GM12878 (cell line): ENCODE data around the gene SF1. TPM values are rescaled to one million over a fixed set of nuclear protein-coding genes. Genes with fewer than 3 reads are reported as not detected.

ENCODE experiments used
- ATAC-seq: fragments of 200-7000 bp; cut with Tn5 transposase; 3 replicates; pipeline ENCODE4 v1.9.1; 2020; ENCODE audit warnings: mild to moderate bottlenecking, moderate library complexity
- BruUV-seq: library from RNA; stranded (reverse); fragments of 400-500 nt; replicated peaks from 2 replicates; lab custom pipeline; 2021; lab: Mats Ljungman, UMichigan
- CTCF ChIA-PET: fragments of 300-600 bp; sonication (Branson Sonifier 250); formaldehyde crosslinking; extraction: SDS; loops from one replicate; lab custom pipeline; 2021; ENCODE audit warnings: inconsistent platforms; lab: Yijun Ruan, JAX
- POLR2A ChIA-PET: fragments of 350-600 bp; formaldehyde crosslinking; extraction: SDS; loops from one replicate; lab custom pipeline; 2021; ENCODE audit warnings: inconsistent platforms; lab: Charles Lee
- RAD21 ChIA-PET: fragments of 300-600 bp; sonication (Branson Sonifier 250); formaldehyde crosslinking; loops from one replicate; lab custom pipeline; 2023; ENCODE audit warnings: antibody characterized with exemption; ENCODE audit not compliant: unreplicated experiment; lab: Charles Lee
- SMC1A ChIA-PET: fragments of 300-600 bp; sonication (Branson Sonifier 250); formaldehyde crosslinking; loops from one replicate; lab custom pipeline; 2023; ENCODE audit not compliant: unreplicated experiment, uncharacterized antibody; lab: Charles Lee
- DNase-seq: peaks from one replicate; pipeline ENCODE4 v3.0.0-alpha.2; 2011; ENCODE audit warnings: low read depth, low spot score
- FAIRE-seq: peaks from 3 replicates; lab custom pipeline; 2011; peaks lifted over from hg19 to GRCh38; lab: Jason Lieb, UNC
- H2AFZ ChIP-seq: 2 replicates; pipeline ENCODE4 v1.6.0; 2011; ENCODE audit warnings: low read depth, low read length, control low read depth; ENCODE audit not compliant: control insufficient read depth
- H3K27ac ChIP-seq: 2 replicates; pipeline ENCODE4 v1.5.1; 2011; ENCODE audit warnings: control low read depth; ENCODE audit not compliant: control insufficient read depth, insufficient read depth
- H3K27me3 ChIP-seq, 2 experiments: replicated peaks in 1 of 2; 2 replicates each; pipeline versions ENCODE4 v1.6.0 to v1.6.1; 2011; ENCODE audit warnings: low read length in 1 of 2; ENCODE audit not compliant: control insufficient read depth in 2 of 2, insufficient read depth in 2 of 2
- H3K36me3 ChIP-seq, 2 experiments: 2 replicates each; pipeline ENCODE4 v1.5.1; 2011; ENCODE audit warnings: low read length in 1 of 2; ENCODE audit not compliant: control insufficient read depth in 2 of 2, insufficient read depth in 2 of 2
- H3K4me1 ChIP-seq: 2 replicates; pipeline ENCODE4 v1.6.1; 2011; ENCODE audit warnings: mild to moderate bottlenecking, low read length, moderate library complexity, mixed read lengths; ENCODE audit not compliant: control insufficient read depth, insufficient read depth
- H3K4me2 ChIP-seq: 2 replicates; pipeline ENCODE4 v1.6.0; 2011; ENCODE audit warnings: control low read depth; ENCODE audit not compliant: control insufficient read depth, insufficient read depth
- H3K4me3 ChIP-seq: fragments of 200-600 bp; sonication (generic); 2 replicates; pipeline ENCODE4 v1.5.1; 2016
- H3K79me2 ChIP-seq: 2 replicates; pipeline ENCODE4 v1.6.0; 2011; ENCODE audit warnings: low read length; ENCODE audit not compliant: control insufficient read depth, insufficient read depth
- H3K9ac ChIP-seq: 2 replicates; pipeline ENCODE4 v1.8.0; 2011; ENCODE audit warnings: low read length, control low read depth, mixed read lengths; ENCODE audit not compliant: control insufficient read depth, insufficient read depth
- H3K9me3 ChIP-seq: replicated peaks from 3 replicates; pipeline ENCODE4 v1.5.1; 2011; ENCODE audit warnings: mild to moderate bottlenecking, low read length; ENCODE audit not compliant: control insufficient read depth, insufficient read depth
- H4K20me1 ChIP-seq: 2 replicates; pipeline ENCODE4 v1.6.0; 2011; ENCODE audit not compliant: control insufficient read depth, insufficient read depth
- BHLHE40 ChIP-seq, 2 experiments: fragments of 450-650 bp in 1 of 2; IDR thresholded peaks; 2 replicates each; pipeline ENCODE4 v1.6.1; 2011 to 2017; ENCODE audit warnings: low read depth in 2 of 2, borderline replicate concordance in 1 of 2, improper control_type of control experiment in 1 of 2, low read length in 1 of 2, mild to moderate bottlenecking in 1 of 2
- CBX5 ChIP-seq: sonication (generic); IDR thresholded peaks from 2 replicates; pipeline ENCODE4 v1.6.1; 2016; ENCODE audit warnings: low read depth, moderate library complexity, mild to moderate bottlenecking, inconsistent platforms
- EGR1 ChIP-seq, 2 experiments: IDR thresholded peaks; 1 replicate in 1 of 2; 2 replicates in 1 of 2; pipeline ENCODE4 v1.6.1; 2011 to 2012; ENCODE audit warnings: low read depth in 2 of 2, low read length in 2 of 2, borderline replicate concordance in 1 of 2, mild to moderate bottlenecking in 1 of 2, moderate library complexity in 1 of 2
- LARP7 ChIP-seq: fragments of 450-650 bp; IDR thresholded peaks from 2 replicates; pipeline ENCODE4 v1.6.1; 2017; ENCODE audit warnings: mild to moderate bottlenecking
- REST ChIP-seq: IDR thresholded peaks from 2 replicates; pipeline ENCODE4 v1.6.1; 2012; ENCODE audit warnings: mild to moderate bottlenecking, low read depth, low read length
- SMAD5 ChIP-seq: IDR thresholded peaks from 2 replicates; pipeline ENCODE4 v1.6.1; 2016; ENCODE audit warnings: antibody characterized with exemption, low read depth
- ZBTB33 ChIP-seq: fragments of 450-650 bp; IDR thresholded peaks from 2 replicates; pipeline ENCODE4 v1.6.1; 2017; ENCODE audit warnings: mild to moderate bottlenecking
- WGBS: methylation state at CpG from one replicate; pipeline ENCODE4 v1.1.6; 2016; ENCODE audit warnings: low lambda C conversion rate; ENCODE audit not compliant: insufficient replicate concordance, insufficient coverage; ENCODE audit errors: missing lambda C conversion rate; 5-methylcytosine and 5-hydroxymethylcytosine counted together
- in situ Hi-C: fragments of 300-500 bp; cut with MboI; formaldehyde crosslinking; loops from 9 replicates; pipeline ENCODE4 v1.14.3; 2018; ENCODE audit warnings: mixed read lengths
- intact Hi-C: fragments of 100-400 bp; cut with micrococcal nuclease; formaldehyde crosslinking; loops from one replicate; pipeline ENCODE4 v1.14.2; 2022; ENCODE audit not compliant: unreplicated experiment
- polyA plus RNA-seq, 11 experiments: library from polyadenylated mRNA; depleted of rRNA in 4 of 11; unstranded in 6 of 11; stranded (reverse) in 5 of 11; fragments of >200 nt; fragmentation: Nextera tagmentation in 4 of 11; fragmentation: Illumina TruSeq in 1 of 11; extraction: Ambion mirVana in 4 of 11; extraction: Trizol in 1 of 11; gene quantifications; 1 replicate in 1 of 11; 2 replicates in 10 of 11; pipeline versions ENCODE4 v1.2.1 to v1.2.3, GENCODE V29; 2011 to 2016; ENCODE audit warnings: inconsistent platforms in 2 of 11, missing spikeins in 2 of 11, low read depth in 1 of 11
- total RNA-seq, 4 experiments: library from RNA; depleted of rRNA in 3 of 4; stranded (reverse); fragments of >200 nt in 3 of 4; fragmentation: Illumina TruSeq in 1 of 4; extraction: Trizol in 1 of 4; gene quantifications; 2 replicates each; pipeline versions ENCODE4 v1.2.1 to v1.2.3, GENCODE V29; 2013 to 2021
- TF ChIP-seq, protein P1 (sequence below): fragments of 450-650 bp; IDR thresholded peaks from 2 replicates; pipeline ENCODE4 v1.6.1; 2014; ENCODE audit warnings: mild to moderate bottlenecking

SF1 gene
- total and polyA plus RNA-seq, 10 of the 15 experiments (the other 5 are each of a cell fraction or from before 2014, with no cell fraction given), result 13.6 to 337 (median 103) TPM

GRCh38 chr11:64745189-64745520 lies 33.2 kb downstream of the SF1 start (continued):
- TF ChIP-seq, protein P1, sequence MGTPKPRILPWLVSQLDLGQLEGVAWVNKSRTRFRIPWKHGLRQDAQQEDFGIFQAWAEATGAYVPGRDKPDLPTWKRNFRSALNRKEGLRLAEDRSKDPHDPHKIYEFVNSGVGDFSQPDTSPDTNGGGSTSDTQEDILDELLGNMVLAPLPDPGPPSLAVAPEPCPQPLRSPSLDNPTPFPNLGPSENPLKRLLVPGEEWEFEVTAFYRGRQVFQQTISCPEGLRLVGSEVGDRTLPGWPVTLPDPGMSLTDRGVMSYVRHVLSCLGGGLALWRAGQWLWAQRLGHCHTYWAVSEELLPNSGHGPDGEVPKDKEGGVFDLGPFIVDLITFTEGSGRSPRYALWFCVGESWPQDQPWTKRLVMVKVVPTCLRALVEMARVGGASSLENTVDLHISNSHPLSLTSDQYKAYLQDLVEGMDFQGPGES, result no peak
- no peak for TF ChIP-seq SMAD5

DNA sequence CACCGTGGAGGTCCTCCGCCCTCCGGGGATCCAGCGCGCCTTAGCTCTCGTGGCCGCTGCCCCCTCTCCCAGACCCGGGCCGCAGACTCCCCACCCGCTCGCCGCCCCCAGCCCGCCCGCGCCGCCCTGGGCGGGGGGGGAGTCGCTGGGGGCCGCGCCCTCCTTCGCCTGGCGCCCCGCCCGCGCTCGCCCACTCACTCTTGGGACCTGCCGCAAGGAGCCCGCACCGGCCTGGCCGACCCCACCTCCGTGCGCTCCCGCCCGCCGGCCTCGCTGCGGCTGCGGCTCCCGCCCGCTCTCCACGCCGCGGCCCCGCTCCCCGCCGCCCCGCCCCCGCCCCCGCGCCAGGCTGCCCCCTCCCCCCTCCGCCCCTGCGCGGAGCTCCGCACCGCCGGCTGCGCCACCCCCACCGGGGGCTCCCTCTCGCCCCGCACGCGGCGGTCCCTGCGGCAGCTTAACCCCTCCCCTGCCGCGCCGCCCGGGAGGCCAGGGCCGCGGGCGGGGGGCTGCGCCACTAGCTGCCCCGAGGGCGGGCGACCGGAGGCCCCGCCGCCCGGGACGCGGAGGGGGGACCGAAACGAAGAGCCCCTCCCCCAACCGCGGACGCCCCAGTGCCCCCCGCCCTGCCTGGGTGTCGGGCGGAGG lies 33.7 kb downstream of the SF1 start:
- SMC1A ChIA-PET, result interaction anchor here (0.7 to 3.2 kb wide), 6 partner anchors 19 to 56 kb away, joined by 3 to 15 read pairs (median 8); partner anchors contain the start of gene SF1

More for the DNA sequence above, 33.7 kb downstream of the SF1 start:
- ChIA-PET RAD21 (interaction anchor here (0.6 to 3.6 kb wide), 10 partner anchors 16 to 104 kb away, joined by 3 to 21 read pairs (median 4); partner anchors contain the start of gene SF1), POLR2A (interaction anchor here (0.8 kb wide), 1 partner anchor 27 kb away, joined by 4 read pairs; no protein-coding TSS in a partner anchor), CTCF (interaction anchor here (0.6 to 9.7 kb wide), 24 partner anchors 10 to 427 kb away, joined by 3 to 86 read pairs (median 6); partner anchors contain the start of genes PRDX5 and SF1)
- no peak for DNase-seq
- Histone ChIP-seq H3K4me3 (peak overlapping the region; percentile 68), H3K9ac (peak overlapping the region; percentile 34), H3K9me3 (no peaks in the 10 kb centered on the region), H3K4me1 (peaks cover 29% of the 10 kb centered on the region), H3K27ac (no peak overlapping the region), H3K36me3 (no peaks in the 10 kb centered on the region), H2AFZ (peak overlapping the region; percentile 77), H3K4me2 (peak overlapping the region; percentile 98), H4K20me1 (no peaks in the 10 kb centered on the region), H3K27me3 (peaks cover 0 to 5% of the 10 kb centered on the region in 2 experiments; a peak in 3 of 4 replicates), H3K79me2 (no peaks in the 10 kb centered on the region)
- no peak for ATAC-seq
- TF ChIP-seq REST (no peak), ZBTB33 (no peak), BHLHE40 (IDR thresholded peaks at IDR 0.05; ENCODE audit: borderline replicate concordance in 1 of 2, low read depth in 2 of 2, low read length in 1 of 2) (0 out of 4 replicates have a peak, but pooled peaks of 1 of the 2 experiments have one; percentile 32), LARP7 (no peak), CBX5 (no peak), EGR1 (IDR thresholded peaks at IDR 0.05; ENCODE audit: borderline replicate concordance in 1 of 2, low read depth in 2 of 2, low read length in 2 of 2) (peak in 1 of 2 experiments; percentile 37; a peak in 1 of 3 replicates)
- intact Hi-C loops, result loop anchor here (2.0 kb wide), 1 partner anchor 28 kb away; no protein-coding TSS in a partner anchor
- BruUV-seq, result no TSS peak
- FAIRE-seq, result no peak
- WGBS, result 2% methylated on average over 11 of the region's 89 CpGs
- in situ Hi-C loops, result no loop called here
